EL (cell line): ENCODE data around the gene LHX2.

Source experiments
- DNase-seq: peaks from one replicate; pipeline ENCODE4 v3.0.0-alpha.2; 2016

LHX2 gene

DNA sequence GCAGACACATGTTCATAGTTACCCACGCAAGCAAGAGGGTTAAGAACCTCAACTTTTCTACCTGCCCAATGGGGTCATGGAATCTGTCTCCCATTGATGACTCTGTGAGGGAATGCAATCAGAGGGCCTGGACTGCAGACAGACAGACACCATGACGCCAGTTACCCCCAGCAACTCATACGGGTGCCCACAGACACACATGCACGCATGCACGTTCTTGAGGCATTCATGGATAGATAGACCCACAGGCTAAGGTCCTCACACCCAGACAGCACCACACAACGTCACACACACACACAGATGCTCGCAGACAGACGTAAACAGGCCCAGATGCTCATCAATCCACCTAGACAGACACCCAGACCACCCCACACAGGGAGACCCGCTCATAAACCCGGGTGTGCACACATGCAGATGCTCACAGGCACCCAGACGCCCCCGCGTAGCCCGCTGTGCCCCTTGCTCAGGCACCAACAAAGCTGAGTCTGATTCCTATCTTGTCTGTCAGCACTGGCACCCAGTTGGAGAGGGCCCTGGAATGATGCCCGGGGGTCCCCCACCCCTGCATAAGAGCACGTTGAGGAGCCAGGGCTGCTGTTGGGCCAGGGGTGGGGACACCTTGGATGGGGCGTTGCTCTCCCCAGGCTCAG, 23.6 kb downstream of the LHX2 start:
- DNase-seq = no peak

DNA sequence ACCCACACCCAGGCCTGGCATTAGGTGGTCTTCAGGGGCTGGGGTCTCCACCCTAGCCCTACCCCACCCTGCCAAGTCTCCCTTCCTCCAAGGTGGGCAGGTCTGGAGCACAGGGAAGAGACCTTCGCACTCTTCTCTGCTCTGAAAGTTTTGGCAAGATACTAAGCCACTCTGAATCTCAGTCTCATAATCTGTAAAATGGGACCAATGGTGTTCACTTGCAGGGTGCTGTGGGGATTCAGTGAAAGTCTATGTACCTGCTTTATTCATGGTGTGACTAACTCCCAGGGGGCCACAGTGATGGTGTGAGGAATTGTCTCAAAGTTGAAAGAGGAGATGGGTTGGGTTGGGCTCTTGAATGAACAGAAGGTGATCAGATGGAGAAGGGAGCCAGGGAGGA, 25.0 kb downstream of the LHX2 start:
- DNase-seq = no peak

DNA sequence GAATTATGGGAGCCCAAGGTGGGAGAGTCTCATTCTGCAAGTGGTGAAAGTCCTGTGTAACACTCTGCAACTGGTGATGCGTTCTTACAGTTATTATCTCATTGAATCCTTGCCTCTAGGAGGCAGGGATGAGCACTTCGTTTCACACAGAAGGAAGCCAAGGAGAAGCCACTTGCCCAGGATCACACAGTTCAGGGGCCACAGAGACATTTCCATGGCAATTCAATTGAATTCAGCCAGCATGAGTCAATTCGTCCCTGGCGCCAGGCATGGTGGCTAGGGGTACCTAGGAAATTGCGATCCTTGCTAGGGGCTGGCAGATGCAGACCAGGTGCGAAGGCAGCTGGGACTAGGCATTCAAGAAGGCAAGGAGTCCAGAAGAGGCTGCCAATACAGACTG, 26.2 kb downstream of the LHX2 start:
- DNase-seq = no peak

DNA sequence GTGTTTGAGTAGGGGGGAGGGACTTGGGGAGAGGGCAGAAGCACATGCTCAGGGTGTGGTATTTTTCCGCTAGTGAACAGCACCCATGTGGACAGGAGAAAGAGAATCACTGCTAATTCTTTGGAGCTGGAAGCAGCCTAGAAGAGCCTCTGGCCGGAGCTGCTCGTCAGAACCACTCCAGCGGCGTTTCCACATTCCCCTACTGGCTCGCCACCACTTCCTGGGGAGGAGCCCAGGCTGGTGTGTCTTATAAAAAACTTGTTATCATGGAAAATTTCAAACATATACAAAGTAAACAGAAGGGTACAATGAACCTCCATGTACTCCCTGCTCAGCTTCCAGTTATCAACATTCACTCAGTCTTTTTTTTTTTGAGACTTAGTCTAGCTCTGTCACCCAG, 26.7 kb downstream of the LHX2 start:
- no peak for DNase-seq

DNA sequence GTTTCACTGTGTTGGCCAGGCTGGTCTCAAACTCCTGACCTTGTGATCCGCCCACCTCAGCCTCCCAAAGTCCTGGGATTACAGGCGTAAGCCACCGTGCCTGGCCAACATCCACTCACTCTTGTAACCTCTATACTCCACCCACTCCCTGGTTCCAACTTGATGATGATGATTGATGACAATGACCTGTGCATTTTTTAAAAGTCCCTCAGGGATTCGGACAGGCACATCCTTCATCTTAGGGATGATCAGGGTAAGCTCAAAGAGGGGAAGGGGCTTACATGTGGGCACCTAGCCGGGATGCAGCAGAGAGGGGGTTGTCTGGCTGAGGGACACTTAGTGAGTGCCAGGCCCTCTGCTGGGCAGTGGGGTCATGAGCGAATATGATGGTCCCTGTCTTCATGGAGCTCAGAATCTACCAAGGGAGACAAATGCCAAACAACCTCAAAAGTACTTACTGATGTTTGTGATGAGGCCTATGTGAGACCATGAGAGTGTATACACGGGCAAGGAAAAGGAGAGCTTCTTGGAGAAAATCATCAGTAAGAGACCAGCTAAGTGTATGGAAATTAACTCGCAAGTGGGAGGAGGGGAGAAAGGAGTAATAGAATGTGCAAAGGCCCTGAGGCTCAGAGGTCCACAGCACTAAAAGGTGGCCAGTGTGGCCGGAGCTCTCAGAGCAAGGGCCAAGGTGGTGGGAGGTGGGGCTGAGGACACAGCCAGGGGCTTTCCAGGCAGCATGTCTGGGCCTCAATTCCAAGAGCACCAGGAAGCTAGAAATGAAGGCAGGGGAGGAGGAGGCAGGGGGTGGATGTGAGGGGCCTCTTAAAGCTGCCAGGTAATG, 27.4 kb downstream of the LHX2 start:
- DNase-seq = no peak

DNA sequence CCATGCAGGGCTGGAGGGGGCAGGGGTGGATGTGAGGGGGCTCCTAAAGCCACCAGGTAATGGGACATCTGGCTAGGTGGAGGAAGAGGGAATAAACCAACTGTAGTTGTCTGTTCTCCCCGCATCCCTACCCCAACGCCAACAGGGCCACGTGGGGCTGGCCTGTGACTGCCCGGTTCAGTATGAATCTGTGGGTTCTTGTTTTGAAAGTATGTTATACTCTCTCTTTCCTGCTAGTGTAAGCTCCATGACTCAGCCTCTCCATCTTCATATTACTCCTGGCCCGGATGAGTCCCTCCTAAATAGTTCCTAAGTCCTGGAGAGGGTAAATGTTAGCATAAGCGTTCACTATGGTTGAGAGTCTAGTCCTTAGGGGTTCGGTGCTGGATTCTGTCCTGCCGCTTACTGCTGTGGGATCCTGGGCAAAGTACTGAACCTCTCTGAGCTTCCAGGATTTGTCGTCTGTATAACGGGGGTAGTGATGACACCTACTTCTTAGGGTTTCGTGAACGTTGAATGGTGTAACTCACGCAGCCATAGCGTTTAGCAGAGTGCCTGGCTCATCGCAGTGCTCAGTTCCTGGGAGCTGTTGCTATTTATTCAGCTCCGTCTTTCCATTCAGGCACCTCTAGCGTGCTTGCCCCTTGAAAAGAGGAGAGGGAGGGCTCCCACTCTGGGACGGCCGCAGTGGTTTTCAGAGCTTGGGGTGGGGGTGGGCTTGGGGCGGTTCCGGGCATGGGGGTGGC, 28.8 kb downstream of the LHX2 start:
- no peak for DNase-seq

DNA sequence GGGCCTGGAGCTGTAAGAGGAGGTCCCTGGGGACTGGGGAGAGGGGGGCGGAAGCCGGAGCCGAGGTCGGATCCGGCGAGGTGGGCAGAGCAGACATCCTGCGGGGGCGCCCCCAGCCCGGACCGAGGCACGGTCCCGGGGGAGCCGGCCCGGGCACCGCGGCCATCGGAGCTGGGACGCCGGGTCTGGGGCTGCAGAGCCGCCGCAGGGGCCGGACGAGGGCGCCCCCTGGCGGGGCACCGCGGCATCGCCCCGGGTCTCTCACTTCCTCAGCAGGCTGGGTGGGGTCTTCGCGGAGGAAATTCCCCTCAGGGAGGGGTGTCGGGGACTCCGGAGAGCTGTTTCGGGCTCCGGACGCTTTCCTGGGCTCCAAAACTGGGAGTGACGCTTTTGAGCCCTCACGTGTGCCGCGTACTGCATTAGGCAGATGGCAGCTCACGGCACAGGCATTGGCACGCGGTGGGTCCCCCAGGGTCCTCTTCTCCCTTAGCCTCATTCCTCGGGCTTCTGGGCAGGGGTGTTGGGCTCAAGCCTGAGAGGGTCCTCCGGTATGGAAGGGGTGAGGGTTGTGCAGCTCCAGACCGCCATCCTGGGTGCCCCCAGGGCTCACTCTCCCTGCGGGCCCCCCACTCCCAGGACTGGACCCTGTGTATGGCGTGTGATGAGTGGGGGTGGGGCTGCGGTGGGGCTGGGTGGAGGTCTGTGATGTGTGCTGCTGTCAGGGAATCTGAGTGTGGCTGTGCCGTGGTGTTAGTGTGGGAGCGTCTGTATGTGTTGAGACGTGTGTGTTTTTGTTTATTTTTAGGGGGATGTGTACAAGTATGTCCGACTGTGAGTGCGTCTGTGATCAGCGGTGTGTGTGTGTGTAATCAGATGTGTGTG, 29.6 kb downstream of the LHX2 start:
- peak; percentile 26 for DNase-seq

DNA sequence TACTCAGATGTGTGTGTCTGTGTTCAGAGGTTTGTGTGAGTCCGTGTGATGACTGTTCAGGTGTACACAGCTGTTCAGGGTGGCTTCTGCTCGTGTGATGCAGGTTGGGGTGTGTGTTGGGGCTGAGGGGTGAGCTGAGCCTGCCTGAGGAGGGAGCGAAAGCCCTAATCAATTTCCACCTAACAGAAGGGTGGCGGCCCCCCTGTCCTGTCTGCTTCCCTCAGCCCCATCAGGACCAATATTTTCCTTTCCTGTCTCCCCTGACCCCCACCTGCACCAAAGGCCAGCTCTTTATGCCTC, 30.2 kb downstream of the LHX2 start:
- DNase-seq = no peak

DNA sequence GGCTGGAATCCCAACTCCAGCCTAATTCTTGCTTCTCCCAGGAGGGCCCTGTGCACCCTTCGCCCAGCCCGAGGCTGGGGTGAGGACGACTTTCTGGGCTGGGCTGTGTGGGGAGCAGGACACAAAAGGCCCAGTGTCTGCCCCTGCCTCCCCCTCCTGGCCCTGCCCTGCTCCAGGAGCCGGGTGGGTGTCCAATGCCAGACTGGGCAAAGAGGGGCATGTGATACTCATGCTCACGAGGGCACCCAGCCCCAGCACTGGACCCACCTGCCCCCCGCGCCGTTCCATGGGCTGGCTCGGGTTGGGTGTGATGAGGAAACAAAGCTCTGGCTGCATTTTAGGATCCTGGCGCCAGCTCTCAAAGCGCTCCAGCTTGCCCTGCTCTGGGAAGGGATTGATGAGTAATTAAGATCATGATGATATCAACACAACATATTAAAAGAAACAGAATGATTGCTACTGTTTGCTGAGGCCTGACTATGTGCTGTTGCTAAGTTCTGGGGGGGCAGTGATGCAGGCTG, 30.7 kb downstream of the LHX2 start:
- no peak for DNase-seq

DNA sequence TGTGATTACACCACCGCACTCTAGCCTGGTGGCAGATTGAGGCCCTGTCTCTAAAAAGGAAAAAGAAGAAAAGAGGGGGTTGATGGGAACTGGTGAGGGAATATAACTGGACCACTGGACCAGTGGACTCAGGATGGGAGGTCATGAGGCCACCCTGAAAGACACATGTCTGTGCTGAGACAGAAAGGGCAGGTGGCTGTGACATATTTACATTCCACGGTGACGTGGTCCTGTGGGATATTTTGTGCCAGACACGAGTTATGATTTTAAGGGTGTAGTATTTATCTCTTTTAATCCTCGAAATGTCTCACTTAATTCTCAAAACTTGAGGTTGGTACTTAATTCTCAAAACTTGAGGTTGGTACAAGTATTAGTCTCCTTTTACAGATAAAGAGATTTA, 32.9 kb downstream of the LHX2 start:
- DNase-seq = no peak

DNA sequence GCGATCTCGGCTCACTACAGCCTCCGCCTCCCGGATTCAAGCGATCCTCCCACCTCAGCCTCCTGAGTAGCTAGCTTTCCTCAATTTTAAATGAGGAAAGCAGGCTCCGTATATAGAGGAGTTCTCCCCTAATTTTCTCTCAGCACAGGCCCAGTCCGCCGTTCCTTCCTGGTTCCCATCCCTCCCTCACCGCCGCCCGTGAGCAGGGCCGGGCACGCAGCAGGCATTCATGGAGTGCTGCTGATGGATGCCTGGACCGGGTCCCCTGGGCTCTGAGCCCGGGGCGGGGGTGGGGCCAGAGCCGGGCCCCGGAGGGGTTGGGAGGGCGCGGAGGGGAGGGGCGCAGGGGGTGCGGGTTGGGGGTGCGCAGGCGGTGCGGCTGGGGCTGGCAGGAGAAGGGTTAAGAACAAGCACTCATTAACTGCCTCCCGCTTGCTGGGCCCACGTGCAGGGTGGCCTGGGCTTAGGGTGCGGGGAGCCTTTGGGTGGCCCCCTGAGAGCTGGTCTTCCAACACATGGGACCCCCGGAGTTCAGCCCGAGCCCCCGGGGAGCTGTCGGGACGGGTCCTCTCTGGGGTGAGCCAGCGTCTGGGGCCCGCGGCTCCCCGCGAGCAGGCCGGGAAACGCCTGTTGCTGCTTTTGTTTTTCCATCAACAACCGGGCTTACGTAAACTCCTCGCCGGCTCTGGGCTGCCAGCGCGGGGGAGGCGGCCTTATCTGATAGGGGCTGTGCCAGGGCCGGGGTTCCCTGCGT, 33.7 kb downstream of the LHX2 start:
- no peak for DNase-seq

DNA sequence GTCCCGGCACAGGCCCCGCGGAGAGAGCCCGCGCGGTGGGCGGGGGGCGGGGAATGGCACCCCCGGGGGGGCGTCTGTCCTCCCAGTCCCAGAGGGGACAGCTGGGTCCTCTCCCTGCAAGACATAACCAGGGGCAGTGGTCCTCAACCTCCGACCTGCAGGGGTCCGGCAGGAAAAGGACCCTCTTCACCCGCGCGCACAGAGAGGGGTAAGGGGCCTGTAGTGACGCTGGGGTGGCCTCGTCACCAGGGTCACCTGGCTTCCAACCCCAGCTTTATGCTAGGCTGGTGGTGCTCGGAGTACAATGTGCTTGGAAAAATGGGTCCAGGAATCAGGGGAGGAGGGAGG, 34.2 kb downstream of the LHX2 start:
- DNase-seq = no peak

DNA sequence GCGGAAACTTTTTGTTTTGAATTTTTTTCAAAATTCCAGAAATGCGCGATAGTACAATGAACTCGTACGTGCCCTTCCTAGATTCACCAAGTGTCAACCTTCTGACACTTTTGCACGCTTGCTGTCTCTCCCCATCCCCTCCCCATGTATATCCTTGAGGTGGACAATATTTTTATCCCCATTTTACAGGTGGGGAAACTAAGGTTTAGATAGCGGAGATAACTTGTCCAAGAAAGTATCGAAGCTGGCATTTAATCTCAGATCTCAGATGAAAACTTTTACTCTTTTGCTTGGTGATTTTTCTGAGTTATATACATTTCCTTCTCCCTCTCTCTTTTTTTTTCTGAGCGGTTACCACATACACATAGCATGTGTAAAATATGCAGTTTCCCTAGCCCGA, 34.6 kb downstream of the LHX2 start:
- DNase-seq = no peak

DNA sequence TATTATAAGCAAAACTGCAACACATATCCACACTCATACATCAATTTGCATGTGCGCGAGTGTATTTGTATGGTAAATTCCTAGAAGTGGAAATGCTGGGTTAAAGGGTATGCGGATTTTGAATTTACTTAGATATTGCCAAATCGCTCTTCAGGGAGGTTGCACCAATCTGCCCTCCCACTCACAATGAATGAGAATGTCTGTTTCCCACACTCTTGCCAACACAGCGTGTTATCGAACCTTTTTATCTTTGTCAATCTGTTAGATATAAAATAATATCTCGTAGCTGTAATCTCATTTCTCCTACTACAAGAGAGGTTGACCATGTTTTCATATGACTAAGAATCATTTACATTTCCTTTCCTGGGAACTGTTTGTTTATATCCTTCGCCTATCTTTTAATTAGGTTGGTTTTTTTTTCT, 35.7 kb downstream of the LHX2 start:
- DNase-seq = no peak

DNA sequence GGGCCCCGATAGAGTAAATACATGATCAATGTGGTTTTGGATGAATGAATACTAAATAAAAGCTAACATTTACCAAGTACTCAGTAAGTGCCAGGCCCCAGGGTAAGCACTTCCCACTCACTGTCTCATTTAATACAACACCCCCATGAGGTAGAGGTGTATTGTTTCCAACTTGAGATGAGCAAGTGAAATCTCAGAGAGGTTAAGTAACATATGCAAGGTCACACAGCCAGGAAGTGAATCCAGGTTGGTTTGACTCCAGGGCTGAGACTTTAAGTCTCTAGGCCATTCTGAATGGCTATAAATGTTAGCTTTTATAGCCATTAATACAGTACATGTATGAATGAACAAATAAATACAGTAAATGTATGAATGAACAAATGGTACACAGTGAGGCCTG, 39.4 kb downstream of the LHX2 start:
- no peak for DNase-seq

DNA sequence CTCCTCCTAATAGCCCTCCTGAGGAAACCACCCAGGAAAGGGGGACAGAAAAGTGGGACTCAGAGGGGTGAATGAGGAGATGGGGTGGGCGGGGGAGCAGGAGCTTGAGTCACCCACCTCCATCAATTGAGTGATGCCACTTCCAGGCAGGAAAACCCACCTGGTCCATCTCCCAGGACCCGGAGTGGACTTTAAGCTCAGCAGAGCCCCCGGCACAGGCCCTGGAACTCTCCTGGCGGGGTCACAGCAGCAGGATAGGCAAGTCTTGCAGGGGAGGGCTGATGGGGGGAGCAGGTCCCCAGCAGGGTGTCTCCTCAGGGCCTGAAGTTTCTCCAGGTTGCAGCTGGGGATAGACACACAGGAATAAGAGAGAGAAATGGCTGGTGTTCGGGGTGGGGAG, 40.8 kb downstream of the LHX2 start:
- DNase-seq = no peak

DNA sequence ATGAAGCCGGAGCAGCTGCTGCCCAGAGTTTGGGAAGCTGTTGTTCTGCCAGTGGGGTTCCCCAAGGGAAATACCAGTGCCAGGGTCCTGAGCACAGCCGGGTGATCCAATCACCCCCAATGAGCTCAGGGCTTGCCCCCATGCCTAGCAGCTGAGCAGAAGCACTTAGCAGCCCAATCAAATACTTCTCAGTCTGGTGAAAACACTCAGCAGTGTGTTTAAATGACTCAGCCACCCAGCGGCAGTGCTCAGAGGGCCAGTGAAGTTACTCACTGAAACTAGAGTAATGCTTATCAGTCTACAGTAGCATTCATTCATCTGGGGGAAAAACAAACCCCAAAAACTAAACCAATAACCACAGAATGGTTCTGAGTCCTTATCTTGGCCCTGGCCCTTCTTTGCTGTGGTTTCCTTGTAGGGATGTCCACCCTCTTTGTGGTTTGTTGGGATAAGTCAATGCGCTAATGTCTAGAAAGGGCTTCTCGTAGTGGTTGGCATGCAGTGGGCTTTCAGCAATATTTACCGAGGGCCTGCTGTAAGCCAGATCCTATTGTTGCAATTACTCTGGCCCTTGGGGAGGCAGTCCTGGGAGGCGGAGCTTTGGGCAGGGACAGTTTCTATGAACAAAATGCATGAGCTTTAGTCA, 43.1 kb downstream of the LHX2 start:
- DNase-seq = peak; percentile 86

DNA sequence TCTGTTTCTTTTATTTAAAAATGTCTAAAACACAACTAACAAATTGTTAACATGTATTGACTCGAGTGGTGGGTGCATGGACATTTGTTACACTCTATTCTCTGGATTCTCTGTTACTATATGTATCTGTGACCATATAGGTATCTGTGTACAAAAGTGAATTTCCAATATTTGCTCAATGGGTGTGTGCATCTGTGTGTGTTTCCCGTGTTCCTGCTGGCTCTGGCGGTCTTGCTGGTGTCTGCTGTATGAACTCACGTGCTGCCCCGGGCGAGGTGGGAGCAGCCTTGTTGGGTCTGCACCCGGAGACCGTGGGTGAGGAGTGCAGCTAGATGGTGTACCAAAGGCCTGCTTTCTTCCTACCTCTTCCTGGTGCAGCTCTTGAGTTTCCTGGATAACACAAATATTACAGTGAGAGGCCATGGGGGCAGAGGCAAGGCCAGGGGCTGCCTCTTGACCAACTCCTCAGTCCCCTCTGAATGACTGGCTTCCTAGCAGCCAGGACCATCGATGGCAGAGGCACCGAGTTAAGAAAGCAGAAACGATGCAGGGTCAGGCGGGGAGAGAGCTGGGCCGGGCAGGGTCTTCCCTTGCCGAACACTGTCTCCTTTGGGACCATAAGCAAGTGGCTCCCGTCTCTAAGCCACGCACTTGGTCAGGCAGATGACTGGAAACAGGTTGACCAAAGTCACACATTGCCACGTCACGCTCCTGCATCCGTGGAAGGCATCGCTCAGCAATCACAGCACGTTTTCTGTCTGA, 49.5 kb downstream of the LHX2 start:
- DNase-seq = no peak

DNA sequence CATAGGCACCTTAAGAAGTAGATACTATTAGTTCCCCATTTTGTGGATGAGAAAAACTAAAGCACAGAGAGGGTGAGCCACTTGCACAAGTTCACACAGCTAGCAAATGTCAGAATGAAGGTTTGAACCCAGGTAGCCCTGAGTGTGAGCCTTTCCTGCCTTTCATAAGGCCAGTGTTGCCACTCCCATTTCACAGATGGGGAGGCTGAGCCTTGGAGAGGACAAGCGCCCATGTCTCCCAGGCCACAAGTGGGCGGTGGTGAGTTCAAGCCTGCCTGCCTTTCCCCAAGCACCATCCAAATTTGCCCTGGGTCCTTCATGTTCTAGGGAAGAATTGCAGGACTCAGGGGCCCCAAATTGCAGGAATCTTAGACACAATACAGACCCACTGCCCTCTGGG, 50.6 kb downstream of the LHX2 start:
- no peak for DNase-seq

DNA sequence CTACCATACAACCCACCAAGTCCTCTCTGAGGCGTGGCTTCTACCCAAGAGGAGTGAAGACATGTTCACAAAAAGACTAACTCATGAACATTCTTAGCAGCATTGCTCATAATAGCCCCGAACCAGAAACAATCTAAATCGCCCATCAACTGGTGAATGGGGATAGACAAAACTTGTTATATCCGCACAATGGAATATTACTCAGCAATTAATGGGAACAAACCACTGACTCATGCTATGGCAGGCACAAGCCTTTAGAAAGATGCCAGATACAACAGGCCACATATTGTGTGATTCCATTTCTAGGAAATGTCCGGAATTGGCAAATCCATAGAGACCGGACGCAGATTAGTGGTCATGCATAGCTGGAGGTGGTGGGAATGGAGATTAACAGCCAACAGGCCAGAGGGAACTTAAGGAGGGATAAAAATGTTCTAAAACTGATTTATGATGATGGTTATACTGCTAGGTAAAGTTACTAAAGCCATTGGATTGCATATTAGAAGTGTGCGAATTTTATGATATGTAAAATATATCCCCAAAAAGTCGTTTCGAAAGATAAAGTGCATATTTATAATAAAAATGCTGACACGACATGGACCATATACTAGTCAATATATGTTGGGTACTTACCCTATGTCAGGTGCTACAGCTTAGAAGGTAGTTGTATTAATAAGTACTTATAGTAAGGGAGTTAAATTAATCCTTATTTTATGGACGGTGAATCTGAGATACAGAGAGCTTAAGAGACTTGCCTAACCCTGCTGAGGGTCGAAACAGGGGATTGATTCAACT, 55.4 kb downstream of the LHX2 start:
- no peak for DNase-seq
